Endothelial cell of umbilical vein (primary cell): Measurements from ENCODE around the gene HSPB6. TPM values are rescaled to one million over a fixed set of nuclear protein-coding genes. Genes with fewer than 3 reads are reported as not detected.

Source experiments
- BruUV-seq: library from RNA; stranded (reverse); fragments of 400-500 nt; replicated peaks from 2 replicates; lab custom pipeline; 2021; lab: Mats Ljungman, UMichigan
- CTCF ChIA-PET: fragments of 300-600, 350-600 bp; sonication (Branson Sonifier 250); formaldehyde crosslinking; loops from one replicate; lab custom pipeline; 2021; ENCODE audit warnings: antibody characterized with exemption, inconsistent platforms; lab: Charles Lee
- POLR2A ChIA-PET: fragments of 300-600, 350-600 bp; sonication (Branson Sonifier 250); formaldehyde crosslinking; loops from one replicate; lab custom pipeline; 2021; ENCODE audit warnings: antibody characterized with exemption, inconsistent platforms; lab: Charles Lee
- DNase-seq: peaks from one replicate; pipeline ENCODE4 v3.0.0-alpha.2; 2011; ENCODE audit warnings: low read depth, low spot score
- FAIRE-seq: peaks from 2 replicates; lab custom pipeline; 2011; peaks lifted over from hg19 to GRCh38; lab: Jason Lieb, UNC
- H2AFZ ChIP-seq: 2 replicates; pipeline ENCODE4 v1.6.0; 2012; ENCODE audit warnings: low read depth, low read length, control low read depth, inconsistent platforms
- H3K27ac ChIP-seq: 2 replicates; pipeline ENCODE4 v1.5.1; 2011; ENCODE audit warnings: low read depth, mild to moderate bottlenecking, control low read depth, low read length, moderate library complexity; ENCODE audit not compliant: insufficient read depth
- H3K27me3 ChIP-seq, 2 experiments: 2 replicates each; pipeline versions ENCODE4 v1.6.0 to v1.6.1; 2011; ENCODE audit warnings: low read length in 2 of 2, mixed read lengths in 1 of 2; ENCODE audit not compliant: control insufficient read depth in 2 of 2, insufficient read depth in 2 of 2
- H3K36me3 ChIP-seq, 2 experiments: 2 replicates in 1 of 2; 3 replicates in 1 of 2; pipeline ENCODE4 v1.5.1; 2011; ENCODE audit warnings: low read length in 2 of 2, mild to moderate bottlenecking in 1 of 2, moderate library complexity in 1 of 2; ENCODE audit not compliant: control insufficient read depth in 2 of 2, insufficient read depth in 2 of 2; ENCODE audit errors: extremely low read depth in 1 of 2
- H3K4me1 ChIP-seq: 3 replicates; pipeline ENCODE4 v1.5.1; 2011; ENCODE audit warnings: mild to moderate bottlenecking, low read length; ENCODE audit not compliant: control insufficient read depth, insufficient read depth; ENCODE audit errors: extremely low read depth
- H3K4me2 ChIP-seq: 2 replicates; pipeline ENCODE4 v1.6.1; 2011; ENCODE audit warnings: low read length, control low read depth, mixed read lengths; ENCODE audit not compliant: insufficient read depth
- H3K4me3 ChIP-seq, 3 experiments: fragments of 200-600 bp in 1 of 3; sonication (generic), shearing (Covaris generic) in 1 of 3; replicated peaks in 1 of 3; 2 replicates each; pipeline ENCODE4 v1.5.1; 2011 to 2016; ENCODE audit warnings: control low read depth in 3 of 3, low read length in 3 of 3, mild to moderate bottlenecking in 2 of 3, inconsistent platforms in 1 of 3, low read depth in 1 of 3, moderate library complexity in 1 of 3; ENCODE audit not compliant: insufficient read depth in 1 of 3
- H3K79me2 ChIP-seq: 2 replicates; pipeline ENCODE4 v1.6.0; 2012; ENCODE audit warnings: low read length, inconsistent platforms; ENCODE audit not compliant: control insufficient read depth, insufficient read depth
- H3K9ac ChIP-seq: replicated peaks from 2 replicates; pipeline ENCODE3; 2011; ENCODE audit warnings: low read length, control low read depth; ENCODE audit not compliant: insufficient read depth; ENCODE audit errors: extremely low read depth
- H3K9me1 ChIP-seq: replicated peaks from 3 replicates; pipeline ENCODE4 v1.6.0; 2011; ENCODE audit warnings: mild to moderate bottlenecking, low read length; ENCODE audit not compliant: control insufficient read depth, insufficient read depth; ENCODE audit errors: extremely low read depth
- H3K9me3 ChIP-seq: replicated peaks from 2 replicates; pipeline ENCODE4 v1.5.1; 2012; ENCODE audit warnings: low read length, inconsistent platforms; ENCODE audit not compliant: control insufficient read depth, insufficient read depth
- H4K20me1 ChIP-seq: replicated peaks from 2 replicates; pipeline ENCODE3; 2011; ENCODE audit warnings: mild to moderate bottlenecking, low read length; ENCODE audit not compliant: control insufficient read depth, insufficient read depth; ENCODE audit errors: extremely low read depth
- EZH2 ChIP-seq: IDR thresholded peaks from 2 replicates; pipeline ENCODE4 v1.6.1; 2012; ENCODE audit warnings: borderline replicate concordance, low read depth, mild to moderate bottlenecking, moderate library complexity, low read length, inconsistent platforms; ENCODE audit not compliant: severe bottlenecking
- FOS ChIP-seq: IDR thresholded peaks from 2 replicates; pipeline ENCODE4 v1.6.1; 2011; ENCODE audit warnings: mild to moderate bottlenecking, low read length, moderate library complexity, borderline replicate concordance; ENCODE audit not compliant: insufficient read depth
- GATA2 ChIP-seq: IDR thresholded peaks from 2 replicates; pipeline ENCODE4 v1.7.0; 2011; ENCODE audit warnings: low read depth, mild to moderate bottlenecking, moderate library complexity, mixed read lengths, low read length; ENCODE audit not compliant: insufficient read length, insufficient read depth
- JUN ChIP-seq: IDR thresholded peaks from 2 replicates; pipeline ENCODE4 v1.6.1; 2011; ENCODE audit warnings: borderline replicate concordance, low read depth; ENCODE audit not compliant: insufficient read length, insufficient read depth
- MAX ChIP-seq: IDR thresholded peaks from 2 replicates; pipeline ENCODE4 v1.6.1; 2011; ENCODE audit not compliant: insufficient read depth, insufficient read length
- MYC ChIP-seq: IDR thresholded peaks from one replicate; pipeline ENCODE4 v1.6.1; 2011; ENCODE audit warnings: mild to moderate bottlenecking, low read depth, low read length
- POLR2A ChIP-seq: IDR thresholded peaks from 2 replicates; pipeline ENCODE4 v1.6.1; 2012; ENCODE audit warnings: low read depth, mild to moderate bottlenecking, control low read depth, low read length
- POLR2AphosphoS5 ChIP-seq: IDR thresholded peaks from 2 replicates; pipeline ENCODE4 v1.6.1; 2012; ENCODE audit warnings: low read depth, mild to moderate bottlenecking, control low read depth, low read length, moderate library complexity; ENCODE audit not compliant: insufficient read depth
- dilution Hi-C: fragments of 300-500 bp; cut with MboI; formaldehyde crosslinking; loops from one replicate; pipeline ENCODE4 v1.15.0; 2019; ENCODE audit warnings: low sequenced_read_pairs; ENCODE audit not compliant: extremely low pct_ligation_motif_present
- intact Hi-C: fragments of 100-400 bp; cut with micrococcal nuclease; formaldehyde crosslinking; loops from one replicate; pipeline ENCODE4 v1.10.0; 2022
- polyA plus RNA-seq, 4 experiments: library from polyadenylated mRNA; depleted of rRNA in 3 of 4; stranded (reverse) in 3 of 4; unstranded in 1 of 4; fragments of >200 nt; gene quantifications; 2 replicates each; pipeline versions ENCODE4 v1.2.1 to v1.2.3, GENCODE V29; 2011 to 2012; ENCODE audit warnings: missing spikeins in 1 of 4
- total RNA-seq: library from RNA; stranded (reverse); gene quantifications from 2 replicates; pipeline ENCODE4 v1.2.3, GENCODE V29; 2021
- TF ChIP-seq, protein P1 (sequence below), 2 donors: IDR thresholded peaks; 1 replicate in 1 of 2; 2 replicates in 1 of 2; pipeline ENCODE4 v1.5.1; 2011; ENCODE audit warnings: low read length in 2 of 2, mild to moderate bottlenecking in 2 of 2, moderate library complexity in 2 of 2, control low read depth in 1 of 2, inconsistent platforms in 1 of 2, low read depth in 1 of 2; ENCODE audit not compliant: insufficient read depth in 1 of 2; ENCODE audit errors: extremely low read depth in 1 of 2

The HSPB6 gene
- total and polyA plus RNA-seq, 2 donors (not counting 3 experiments of a cell fraction or from before 2014, with no cell fraction given), result 3.4 to 6.2 TPM

DNA sequence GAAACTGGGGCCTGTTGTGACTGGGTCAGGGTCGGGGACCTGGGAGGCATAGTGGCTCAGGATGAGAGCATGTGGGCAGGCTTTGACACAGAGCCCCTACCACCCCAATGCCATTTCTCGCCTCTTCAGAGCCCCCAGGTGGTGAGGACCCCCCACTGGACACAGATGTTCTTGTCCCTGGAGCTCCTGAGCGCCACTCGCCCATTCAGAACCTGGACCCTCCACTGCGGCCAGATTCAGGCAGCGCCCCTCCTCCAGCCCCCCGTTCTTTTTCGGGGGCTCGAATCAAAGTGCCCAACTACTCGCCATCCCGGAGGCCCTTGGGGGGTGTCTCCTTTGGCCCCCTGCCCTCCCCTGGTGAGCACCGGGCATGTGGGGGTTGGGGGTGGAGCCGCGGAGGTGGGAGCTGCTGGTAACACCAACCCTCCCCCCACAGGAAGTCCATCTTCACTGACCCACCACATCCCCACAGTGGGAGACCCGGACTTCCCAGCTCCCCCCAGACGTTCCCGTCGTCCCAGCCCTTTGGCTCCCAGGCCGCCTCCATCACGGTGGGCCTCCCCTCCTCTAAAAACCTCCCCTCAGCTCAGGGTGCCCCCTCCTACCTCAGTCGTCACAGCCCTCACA, 24.9 kb downstream of the HSPB6 start:
- Histone ChIP-seq H4K20me1 (no peaks in the 10 kb centered on the region), H3K79me2 (no peaks in the 10 kb centered on the region), H3K27ac (no peak overlapping the region), H3K9me3 (no peaks in the 10 kb centered on the region), H2AFZ (no peak overlapping the region), H3K4me2 (no peak overlapping the region), H3K4me3 (no peak overlapping the region), H3K9ac (no peak overlapping the region), H3K36me3 (peaks cover 17 to 73% of the 10 kb centered on the region in 2 experiments), H3K27me3 (no peaks in the 10 kb centered on the region), H3K4me1 (no peaks in the 10 kb centered on the region), H3K9me1 (no peaks in the 10 kb centered on the region)
- dilution Hi-C loops, result no loop called here
- intact Hi-C loops, result no loop called here
- CTCF ChIA-PET, result interaction anchor here (0.5 kb wide), 1 partner anchor 11 kb away, joined by 5 read pairs; no protein-coding TSS in a partner anchor
- POLR2A ChIA-PET, result no interaction called here
- no peak for DNase-seq
- BruUV-seq, result no TSS peak
- no peak for FAIRE-seq
- no peak for TF ChIP-seq MAX
- TF ChIP-seq GATA2, result no peak
- TF ChIP-seq, protein P1, sequence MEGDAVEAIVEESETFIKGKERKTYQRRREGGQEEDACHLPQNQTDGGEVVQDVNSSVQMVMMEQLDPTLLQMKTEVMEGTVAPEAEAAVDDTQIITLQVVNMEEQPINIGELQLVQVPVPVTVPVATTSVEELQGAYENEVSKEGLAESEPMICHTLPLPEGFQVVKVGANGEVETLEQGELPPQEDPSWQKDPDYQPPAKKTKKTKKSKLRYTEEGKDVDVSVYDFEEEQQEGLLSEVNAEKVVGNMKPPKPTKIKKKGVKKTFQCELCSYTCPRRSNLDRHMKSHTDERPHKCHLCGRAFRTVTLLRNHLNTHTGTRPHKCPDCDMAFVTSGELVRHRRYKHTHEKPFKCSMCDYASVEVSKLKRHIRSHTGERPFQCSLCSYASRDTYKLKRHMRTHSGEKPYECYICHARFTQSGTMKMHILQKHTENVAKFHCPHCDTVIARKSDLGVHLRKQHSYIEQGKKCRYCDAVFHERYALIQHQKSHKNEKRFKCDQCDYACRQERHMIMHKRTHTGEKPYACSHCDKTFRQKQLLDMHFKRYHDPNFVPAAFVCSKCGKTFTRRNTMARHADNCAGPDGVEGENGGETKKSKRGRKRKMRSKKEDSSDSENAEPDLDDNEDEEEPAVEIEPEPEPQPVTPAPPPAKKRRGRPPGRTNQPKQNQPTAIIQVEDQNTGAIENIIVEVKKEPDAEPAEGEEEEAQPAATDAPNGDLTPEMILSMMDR (IDR thresholded peaks at IDR 0.05; ENCODE audit: extremely low read depth in 1 of 2, insufficient read depth in 1 of 2, low read depth in 1 of 2, low read length in 2 of 2), result no peak
- no peak for TF ChIP-seq EZH2

- H3K4me3 ChIP-seq, result no peak overlapping the region
Measured at GRCh38 chr19:35731353-35731752, 25.5 kb downstream of the HSPB6 start.

More at GRCh38 chr19:35731353-35731752, 25.5 kb downstream of the HSPB6 start:
- TF ChIP-seq EZH2 (no peak), POLR2A (no peak), POLR2AphosphoS5 (no peak), MYC (no peak), FOS (no peak), MAX (no peak), GATA2 (no peak), JUN (no peak)
- TF ChIP-seq, protein P1 (IDR thresholded peaks at IDR 0.05; ENCODE audit: extremely low read depth in 1 of 2, insufficient read depth in 1 of 2, low read depth in 1 of 2, low read length in 2 of 2), result no peak
- ChIA-PET CTCF (no interaction called here), POLR2A (no interaction called here)
- H3K9ac ChIP-seq, result no peak overlapping the region
- H3K9me1 ChIP-seq, result no peaks in the 10 kb centered on the region
- no peaks in the 10 kb centered on the region for H3K79me2 ChIP-seq
- FAIRE-seq, result no peak
- no peaks in the 10 kb centered on the region for H4K20me1 ChIP-seq
- H2AFZ ChIP-seq, result no peak overlapping the region
- no peak overlapping the region for H3K4me2 ChIP-seq
- BruUV-seq, result no TSS peak
- no peak overlapping the region for H3K27ac ChIP-seq
- intact Hi-C loops (no loop called here), dilution Hi-C loops (no loop called here)
- peaks cover 17 to 70% of the 10 kb centered on the region in 2 experiments for H3K36me3 ChIP-seq
- no peaks in the 10 kb centered on the region for H3K4me1 ChIP-seq
- H3K27me3 ChIP-seq, result no peaks in the 10 kb centered on the region
- no peaks in the 10 kb centered on the region for H3K9me3 ChIP-seq
- DNase-seq, result no peak
